HK-2 (cell line): ENCODE results near the gene KCNE2.

Source experiments
- DNase-seq: peaks from one replicate; pipeline ENCODE4 v3.0.0-alpha.2; 2018; ENCODE audit not compliant: unreplicated experiment

KCNE2 gene, protein sequence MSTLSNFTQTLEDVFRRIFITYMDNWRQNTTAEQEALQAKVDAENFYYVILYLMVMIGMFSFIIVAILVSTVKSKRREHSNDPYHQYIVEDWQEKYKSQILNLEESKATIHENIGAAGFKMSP

DNA sequence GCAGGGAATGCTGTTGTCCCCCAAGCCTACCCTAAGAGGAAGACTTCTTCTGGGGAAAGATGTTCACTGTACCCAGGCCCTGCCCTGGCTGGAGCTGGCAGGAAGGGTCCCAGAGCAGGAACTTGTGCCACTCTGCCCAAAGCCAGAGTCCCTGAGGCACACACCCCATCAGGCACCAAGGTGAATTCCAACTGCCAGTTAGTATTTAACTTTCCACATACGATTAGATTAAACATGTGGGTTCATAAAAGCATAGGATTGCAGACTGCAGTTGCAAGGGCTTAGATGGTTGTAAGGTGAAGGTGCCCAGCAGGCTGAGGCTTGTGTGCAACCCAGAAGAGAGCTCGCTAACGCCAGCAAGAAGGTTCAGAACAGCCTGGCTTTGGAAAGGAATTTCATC, at the start of gene KCNE2:
Gene KCNE2 (plus strand): TSS at position 274 of the 400 bp plus-strand sequence. CDS start 6,473 bp downstream, outside the sequence.
- no peak for DNase-seq

DNA sequence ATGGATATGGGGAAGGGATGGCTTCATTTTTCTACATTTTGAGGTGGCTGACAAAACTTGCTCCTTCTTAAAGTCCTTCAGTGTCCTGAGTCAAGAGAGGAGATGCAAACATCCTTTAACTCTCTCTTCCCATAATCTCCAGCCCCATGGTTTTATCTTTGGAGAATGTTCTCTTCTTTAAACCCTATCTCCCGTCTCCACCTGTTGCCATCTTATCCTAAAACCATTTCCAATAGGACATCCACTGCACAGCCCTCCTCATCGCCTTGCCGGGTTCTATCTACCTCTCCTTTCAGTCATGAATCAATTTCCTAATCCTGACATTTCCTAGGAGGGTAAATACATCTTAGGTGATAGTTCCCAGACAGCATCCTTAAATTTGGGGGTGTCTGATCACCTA, 44.2 kb upstream of the KCNE2 start:
- DNase-seq, result no peak

DNA sequence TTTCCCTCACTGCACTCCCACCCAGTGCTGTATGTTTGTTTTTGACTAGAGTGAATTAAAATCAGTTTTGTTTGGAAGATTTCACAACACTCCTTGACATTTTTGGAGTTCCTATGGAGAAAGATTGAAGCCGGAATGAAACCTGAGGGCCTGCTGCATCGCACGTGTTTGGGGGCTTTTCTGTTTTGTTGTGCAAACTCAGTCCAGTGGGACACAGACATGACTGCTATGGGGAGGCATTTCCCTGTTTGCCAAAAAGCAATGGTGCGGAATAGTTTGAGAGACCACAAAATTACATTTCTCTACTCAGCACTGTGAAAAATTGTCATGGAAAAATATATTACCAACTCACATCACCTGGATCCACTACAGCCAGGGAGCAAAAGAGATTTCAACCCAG, 43.8 kb upstream of the KCNE2 start:
- no peak for DNase-seq

DNA sequence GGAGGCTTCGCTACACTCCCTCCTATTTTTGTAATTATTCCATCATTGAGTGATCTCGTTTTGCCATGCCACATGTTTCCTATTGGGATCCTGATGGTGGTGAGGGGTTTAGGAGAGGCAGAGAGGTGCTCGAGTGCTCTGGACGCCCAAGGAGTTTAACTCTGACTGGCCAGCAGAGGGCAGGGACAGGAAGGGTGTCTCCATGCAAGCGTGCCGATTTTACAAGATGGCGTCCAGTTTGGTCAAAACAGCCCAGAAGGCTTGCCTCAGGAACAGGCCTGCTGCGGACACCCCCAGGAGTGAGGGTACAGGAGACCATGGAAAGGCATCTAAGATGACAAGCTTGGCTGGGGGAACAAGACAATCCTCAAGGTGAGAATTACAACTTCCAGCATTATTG, 33.8 kb upstream of the KCNE2 start:
- DNase-seq, result no peak

DNA sequence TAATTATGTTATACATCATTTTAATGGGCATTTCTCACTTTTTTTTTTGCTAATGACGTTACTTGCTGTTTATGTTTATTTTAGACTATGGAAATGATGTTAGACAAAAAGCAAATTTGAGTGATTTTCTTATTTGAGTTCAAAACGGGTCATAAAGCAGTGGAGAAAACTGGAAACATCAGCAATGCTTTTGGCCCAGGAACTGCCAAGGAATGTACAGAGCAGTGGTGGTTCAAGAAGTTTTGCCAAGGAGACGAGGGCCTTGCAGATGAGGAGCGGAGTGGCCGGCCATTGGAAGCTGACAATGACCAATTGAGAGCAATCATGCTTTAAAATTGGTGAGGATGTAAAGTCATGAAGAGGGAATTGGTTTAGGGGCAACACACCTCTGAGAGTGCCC, 32.1 kb upstream of the KCNE2 start:
- no peak for DNase-seq

GRCh38 chr21:34332347-34332746, 31.5 kb upstream of the KCNE2 start:
- DNase-seq, result no peak

- DNase-seq, result no peak
These were observed 30.6 kb upstream of the KCNE2 start for GRCh38 chr21:34333121-34333739.

DNA sequence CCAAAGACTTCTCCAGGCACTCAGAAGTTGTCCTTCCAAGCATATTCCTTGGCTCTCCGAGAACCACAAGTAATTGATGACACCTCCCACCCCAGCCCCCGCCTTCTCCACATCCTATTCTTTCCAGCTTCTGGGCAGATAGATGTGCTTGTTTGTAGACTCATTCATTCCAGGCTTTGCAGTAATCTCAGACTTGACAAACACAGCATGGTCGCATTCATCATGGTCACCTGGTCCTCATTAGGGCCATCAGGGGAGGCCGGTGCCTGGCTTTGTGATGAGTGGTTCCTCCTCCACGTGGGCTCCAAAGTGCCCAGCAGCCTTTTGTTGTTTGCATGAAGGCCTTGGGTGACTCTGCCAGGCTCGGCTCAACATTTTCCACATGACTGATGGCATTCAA, 28.5 kb upstream of the KCNE2 start:
- no peak for DNase-seq

DNA sequence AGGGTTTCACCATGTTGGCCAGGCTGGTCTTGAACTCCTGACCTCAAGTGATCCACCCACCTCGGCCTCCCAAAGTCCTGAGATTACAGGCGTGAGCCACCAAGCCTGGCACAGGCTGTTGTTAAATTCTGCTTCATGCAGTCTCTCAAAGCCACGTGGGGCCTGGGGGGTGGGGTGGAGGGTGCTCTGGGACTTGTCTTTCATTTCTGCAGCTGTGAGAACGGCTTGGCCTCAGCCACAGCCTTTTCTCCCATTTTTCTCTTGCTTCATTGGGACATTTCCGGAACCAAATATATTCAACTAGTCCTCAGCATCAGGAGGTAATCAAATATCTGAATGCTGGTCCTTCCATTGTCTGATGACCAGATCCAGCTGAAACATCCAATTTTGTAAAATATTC, 27.6 kb upstream of the KCNE2 start:
- no peak for DNase-seq

DNA sequence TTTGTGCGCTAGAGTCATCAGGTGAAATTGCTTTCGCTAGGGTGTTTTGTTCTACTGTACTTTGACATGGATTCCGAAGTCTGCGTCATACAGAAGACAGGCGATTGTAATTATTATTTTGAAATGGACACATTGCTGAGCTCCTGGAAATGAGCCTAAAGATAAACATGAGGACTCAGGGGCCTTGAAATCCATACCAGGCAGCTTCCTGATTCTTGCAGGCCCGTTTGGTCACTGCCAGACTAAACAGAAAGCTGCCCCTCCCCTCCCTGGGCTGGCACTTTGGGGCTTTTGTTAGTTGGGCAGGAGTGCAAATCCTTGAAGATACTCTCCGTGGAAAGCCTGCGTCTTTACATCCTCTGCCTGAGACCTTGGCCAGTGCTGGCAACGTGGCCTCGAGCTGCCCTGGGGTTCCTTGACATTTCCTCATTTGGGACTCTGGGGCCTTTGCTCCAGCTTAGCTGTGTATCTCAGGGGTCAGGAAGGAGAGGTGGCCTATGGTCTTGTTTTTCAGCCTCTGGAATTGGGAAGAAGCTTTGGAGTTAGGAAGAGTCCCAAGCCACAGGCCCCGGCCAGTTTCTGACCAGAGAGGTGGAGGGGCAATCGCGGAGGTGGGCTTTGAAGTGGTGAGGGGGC, 26.9 kb upstream of the KCNE2 start:
- DNase-seq, result no peak

GRCh38 chr21:34337741-34338140, 26.1 kb upstream of the KCNE2 start:
- no peak for DNase-seq

DNA sequence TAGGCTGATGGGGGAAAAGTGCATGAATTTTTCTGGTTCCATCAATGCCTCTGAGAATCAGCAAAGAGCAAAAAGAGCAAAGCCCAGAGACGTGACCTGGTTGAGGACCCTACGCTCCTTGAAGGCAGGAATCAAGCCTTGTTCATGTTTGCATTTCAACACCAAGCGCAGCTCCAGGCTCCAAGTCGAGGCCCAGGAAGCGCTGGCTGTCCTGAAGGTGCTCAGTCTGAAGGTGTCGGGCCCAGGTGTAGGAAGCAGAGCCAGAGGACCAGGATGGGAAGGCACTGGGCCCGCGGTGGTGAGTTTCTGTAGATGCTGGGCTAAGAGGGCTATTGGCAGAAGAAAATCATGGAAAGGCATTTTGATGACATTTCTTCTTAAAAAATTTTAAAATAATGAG, 25.6 kb upstream of the KCNE2 start:
- no peak for DNase-seq

- DNase-seq, result no peak
These were observed 23.7 kb upstream of the KCNE2 start for GRCh38 chr21:34340061-34340460.

- no peak for DNase-seq
These were observed 21.3 kb upstream of the KCNE2 start for GRCh38 chr21:34342476-34342875.

DNA sequence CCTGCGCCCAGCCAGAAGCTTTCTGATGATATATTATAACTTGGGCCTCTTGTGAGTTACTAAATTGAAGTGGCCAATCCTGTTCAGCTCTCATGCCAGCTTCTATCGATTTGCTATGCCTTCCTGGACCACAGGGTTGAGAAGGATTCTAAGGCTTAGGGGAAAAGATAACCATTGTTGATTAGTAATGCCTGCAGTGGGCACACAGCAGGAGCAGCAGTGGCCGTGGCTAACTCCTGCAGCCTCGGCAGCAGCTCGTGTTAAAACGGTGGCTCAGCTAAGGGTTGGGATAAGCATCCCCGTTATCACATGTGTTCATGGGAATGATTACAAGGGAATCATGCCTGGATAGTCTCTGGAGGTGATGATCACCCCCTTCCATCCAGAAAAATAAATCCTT, 20.5 kb upstream of the KCNE2 start:
- no peak for DNase-seq

DNA sequence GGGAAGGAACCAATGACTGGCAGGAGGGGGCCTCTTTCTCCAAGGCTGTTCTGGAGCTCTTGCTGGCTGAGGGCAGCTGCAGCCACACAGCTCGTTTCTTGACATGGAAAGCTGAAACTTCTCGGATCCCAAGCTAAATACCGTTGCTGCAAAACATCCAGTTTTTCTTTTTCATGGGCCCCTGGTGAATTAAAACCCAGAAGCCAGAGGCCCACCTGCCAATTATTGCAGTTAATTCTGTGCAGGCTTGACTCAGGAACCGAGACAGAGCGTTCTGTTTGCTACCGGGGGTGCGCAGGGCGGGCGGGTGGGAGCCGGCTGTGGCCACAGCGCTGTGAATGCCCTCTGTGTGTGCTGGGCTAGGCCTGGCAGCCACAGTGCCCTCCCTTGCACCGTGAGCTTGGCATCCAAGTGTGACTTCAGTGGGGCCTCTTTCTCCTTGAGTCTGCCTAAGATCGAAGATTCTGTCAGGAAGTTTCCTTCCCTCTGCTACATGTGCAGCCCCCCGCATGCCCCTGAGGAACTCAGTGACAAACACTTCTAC, 19.9 kb upstream of the KCNE2 start:
- DNase-seq, result no peak

DNA sequence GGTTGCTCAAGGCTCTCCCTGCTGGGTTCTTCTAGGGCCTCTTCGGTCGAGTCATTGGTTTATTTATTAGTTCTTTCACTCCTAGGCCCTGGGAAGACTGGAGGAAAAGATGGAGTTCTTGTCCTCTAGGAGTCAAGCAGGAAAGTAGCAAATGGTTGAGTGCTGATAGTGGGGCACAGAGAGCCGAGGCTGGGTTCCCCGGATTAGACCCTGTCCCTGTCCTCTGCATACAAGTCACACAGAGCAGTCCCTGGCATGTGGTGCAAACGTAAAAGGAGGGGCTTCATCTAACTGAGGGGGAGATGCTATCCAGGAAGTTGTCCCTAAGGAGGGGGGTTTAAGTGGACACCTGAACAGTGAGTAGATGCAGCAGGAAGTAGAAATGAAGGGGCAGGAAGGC, 19.2 kb upstream of the KCNE2 start:
- DNase-seq, result no peak

- DNase-seq, result no peak
These were observed 18.5 kb upstream of the KCNE2 start for GRCh38 chr21:34345091-34345871.

GRCh38 chr21:34345892-34346291, 17.9 kb upstream of the KCNE2 start:
- DNase-seq, result no peak

GRCh38 chr21:34348890-34349519, 14.8 kb upstream of the KCNE2 start:
- DNase-seq, result no peak

DNA sequence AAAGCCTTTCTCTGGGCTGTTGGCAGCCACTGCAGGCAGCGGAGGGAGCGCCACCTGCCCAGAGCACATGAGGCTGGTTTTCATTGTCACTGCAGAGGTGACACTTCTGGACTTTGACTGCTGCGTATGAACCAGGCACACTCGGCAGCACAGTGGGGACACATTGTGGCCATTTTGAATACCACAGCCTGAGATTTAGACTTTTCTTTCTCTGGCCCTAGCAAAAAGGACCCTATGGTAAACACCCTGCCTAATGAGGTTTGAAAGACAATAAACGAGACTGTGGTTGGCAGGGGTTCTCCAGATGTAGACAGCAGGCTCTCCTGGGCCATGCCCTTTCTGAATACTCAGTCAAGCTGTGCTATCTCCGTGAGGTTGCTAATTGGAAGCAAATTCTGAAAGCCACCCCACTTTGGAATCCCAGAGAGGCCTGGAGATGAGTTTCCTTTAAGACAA, 12.0 kb upstream of the KCNE2 start:
- DNase-seq, result no peak

DNA sequence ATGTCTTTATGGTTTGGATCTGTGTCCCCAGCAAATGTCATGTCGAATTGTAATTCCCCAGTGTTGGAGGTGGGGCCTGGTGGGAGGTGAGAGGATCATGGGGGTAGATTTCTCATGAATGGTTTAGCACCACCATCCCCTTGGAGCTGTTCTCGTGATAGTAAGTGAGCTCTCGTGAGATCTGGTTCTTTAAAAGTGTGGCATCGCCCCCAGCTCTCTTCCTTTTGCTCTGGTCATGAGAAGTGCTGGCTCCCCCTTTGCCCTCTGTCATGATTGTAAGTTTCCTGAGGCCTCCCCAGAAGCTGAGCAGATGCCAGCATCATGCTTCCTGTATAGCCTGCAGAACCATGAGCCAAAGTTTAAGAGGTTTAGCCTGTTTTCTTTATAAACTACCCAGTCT, 11.2 kb upstream of the KCNE2 start:
- no peak for DNase-seq
